T-helper 2 cell treated with Interferon-gamma antibody and Interleukin-4, amounts not matched to agents 5 μg/mL and 100 μg/mL, for 36 hours (primary cell): Measurements from ENCODE around the gene TEX264.
"Not testable (repeated sequence)": the region's sequence is repeated elsewhere in the genome, so short reads cannot be mapped to it uniquely, and the experiment has no call there.

ENCODE experiments used
- DNase-seq: peaks from one replicate; pipeline ENCODE4 v3.0.0; 2021; ENCODE audit warnings: low spot score
- H3K27ac Mint-ChIP-seq: one replicate; pipeline ENCODE4 v1.8.0; 2021; ENCODE audit warnings: mild to moderate bottlenecking, mixed read lengths
- H3K27me3 Mint-ChIP-seq: one replicate; pipeline ENCODE4 v1.8.0; 2021; ENCODE audit warnings: low read depth, mixed read lengths
- H3K36me3 Mint-ChIP-seq: one replicate; pipeline ENCODE4 v1.8.0; 2021; ENCODE audit warnings: low read depth, mixed read lengths
- H3K4me1 Mint-ChIP-seq: one replicate; pipeline ENCODE4 v1.8.0; 2021; ENCODE audit warnings: low read depth, mixed read lengths
- H3K4me3 Mint-ChIP-seq: one replicate; pipeline ENCODE4 v1.8.0; 2022; ENCODE audit warnings: mild to moderate bottlenecking, moderate library complexity, mixed read lengths
- H3K9me3 Mint-ChIP-seq: one replicate; pipeline ENCODE4 v1.8.0; 2021; ENCODE audit warnings: mixed read lengths

TEX264 gene

GRCh38 chr3:51670823-51671733, at the start of gene TEX264:
Gene TEX264 (plus strand): TSS chr3:51671252. CDS start chr3:51674305, 3,053 bp downstream.
- Mint-ChIP-seq H3K27ac (peak within 1 kb of the TSS; percentile 89), H3K27me3 (no peaks in the 10 kb centered on the region), H3K4me1 (peaks cover 61% of the 10 kb centered on the region), H3K9me3 (no peaks in the 10 kb centered on the region), H3K36me3 (peaks cover 20% of the 10 kb centered on the region), H3K4me3 (peak within 1 kb of the TSS; percentile 93)
- peak; percentile 93 for DNase-seq

GRCh38 chr3:51622413-51622812, 48.6 kb upstream of the TEX264 start:
- Mint-ChIP-seq H3K4me3 (no peak overlapping the region), H3K9me3 (no peaks in the 10 kb centered on the region), H3K36me3 (peaks cover 2% of the 10 kb centered on the region), H3K27me3 (no peaks in the 10 kb centered on the region), H3K4me1 (peaks cover 6% of the 10 kb centered on the region), H3K27ac (no peak overlapping the region)
- DNase-seq = no peak

- Mint-ChIP-seq H3K27ac (no peak overlapping the region), H3K9me3 (no peaks in the 10 kb centered on the region)
These were observed 48.2 kb upstream of the TEX264 start for GRCh38 chr3:51622868-51623267.

GRCh38 chr3:51630513-51630912, 40.5 kb upstream of the TEX264 start:
- Mint-ChIP-seq H3K27me3 (no peaks in the 10 kb centered on the region), H3K9me3 (no peaks in the 10 kb centered on the region), H3K27ac (no peak overlapping the region), H3K4me3 (no peak overlapping the region), H3K4me1 (peaks cover 1% of the 10 kb centered on the region), H3K36me3 (peaks cover 37% of the 10 kb centered on the region)
- DNase-seq = no peak

More at GRCh38 chr3:51622868-51623267, 48.2 kb upstream of the TEX264 start:
- Mint-ChIP-seq H3K27me3 (no peaks in the 10 kb centered on the region), H3K4me1 (peaks cover 6% of the 10 kb centered on the region), H3K4me3 (no peak overlapping the region), H3K36me3 (peaks cover 4% of the 10 kb centered on the region)
- no peak for DNase-seq

- Mint-ChIP-seq H3K27ac (no peak overlapping the region), H3K4me3 (no peak overlapping the region), H3K9me3 (no peaks in the 10 kb centered on the region), H3K27me3 (no peaks in the 10 kb centered on the region), H3K4me1 (no peaks in the 10 kb centered on the region), H3K36me3 (peaks cover 41% of the 10 kb centered on the region)
- DNase-seq = no peak
These were observed 33.7 kb upstream of the TEX264 start for GRCh38 chr3:51637144-51637940.

- Mint-ChIP-seq H3K36me3 (peaks cover 41% of the 10 kb centered on the region), H3K27me3 (no peaks in the 10 kb centered on the region), H3K4me3 (no peak overlapping the region), H3K9me3 (no peaks in the 10 kb centered on the region), H3K27ac (no peak overlapping the region), H3K4me1 (no peaks in the 10 kb centered on the region)
- DNase-seq = peak; percentile 16
These were observed 33.0 kb upstream of the TEX264 start for GRCh38 chr3:51637941-51638471.

GRCh38 chr3:51642462-51642861, 28.6 kb upstream of the TEX264 start:
- Mint-ChIP-seq H3K4me3 (no peak overlapping the region), H3K36me3 (peaks cover 59% of the 10 kb centered on the region), H3K27ac (no peak overlapping the region), H3K4me1 (no peaks in the 10 kb centered on the region), H3K9me3 (no peaks in the 10 kb centered on the region), H3K27me3 (no peaks in the 10 kb centered on the region)
- no peak for DNase-seq

GRCh38 chr3:51646091-51646490, 25.0 kb upstream of the TEX264 start:
- H3K9me3 Mint-ChIP-seq = no peaks in the 10 kb centered on the region
- DNase-seq = no peak
- H3K27me3 Mint-ChIP-seq = no peaks in the 10 kb centered on the region
- H3K27ac Mint-ChIP-seq = no peak overlapping the region
- H3K36me3 Mint-ChIP-seq = peaks cover 60% of the 10 kb centered on the region
- no peak overlapping the region for H3K4me3 Mint-ChIP-seq
- H3K4me1 Mint-ChIP-seq = no peaks in the 10 kb centered on the region

GRCh38 chr3:51652103-51652502, 18.9 kb upstream of the TEX264 start:
- not testable (repeated sequence) for H3K4me3 Mint-ChIP-seq, H3K27ac Mint-ChIP-seq, DNase-seq, H3K27me3 Mint-ChIP-seq, H3K9me3 Mint-ChIP-seq, H3K4me1 Mint-ChIP-seq
- peaks cover 43% of the 10 kb centered on the region for H3K36me3 Mint-ChIP-seq

- H3K4me3 Mint-ChIP-seq, DNase-seq, H3K27me3 Mint-ChIP-seq, H3K4me1 Mint-ChIP-seq, H3K9me3 Mint-ChIP-seq, H3K27ac Mint-ChIP-seq: not testable (repeated sequence)
- H3K36me3 Mint-ChIP-seq = peaks cover 42% of the 10 kb centered on the region
These were observed 17.6 kb upstream of the TEX264 start for GRCh38 chr3:51653409-51653808.

- H3K27me3 Mint-ChIP-seq = no peaks in the 10 kb centered on the region
- no peak overlapping the region for H3K4me3 Mint-ChIP-seq
- peaks cover 35% of the 10 kb centered on the region for H3K36me3 Mint-ChIP-seq
- no peaks in the 10 kb centered on the region for H3K4me1 Mint-ChIP-seq
- H3K27ac Mint-ChIP-seq = no peak overlapping the region
- peaks cover 3% of the 10 kb centered on the region for H3K9me3 Mint-ChIP-seq
- DNase-seq = no peak
These were observed 13.8 kb upstream of the TEX264 start for GRCh38 chr3:51657234-51657633.

GRCh38 chr3:51659942-51660341, 11.1 kb upstream of the TEX264 start:
- no peak for DNase-seq
- no peak overlapping the region for H3K27ac Mint-ChIP-seq
- H3K36me3 Mint-ChIP-seq = peaks cover 39% of the 10 kb centered on the region
- H3K4me3 Mint-ChIP-seq = no peak overlapping the region
- no peaks in the 10 kb centered on the region for H3K4me1 Mint-ChIP-seq
- no peaks in the 10 kb centered on the region for H3K9me3 Mint-ChIP-seq
- H3K27me3 Mint-ChIP-seq = no peaks in the 10 kb centered on the region

- H3K27me3 Mint-ChIP-seq = no peaks in the 10 kb centered on the region
- H3K9me3 Mint-ChIP-seq = no peaks in the 10 kb centered on the region
- no peaks in the 10 kb centered on the region for H3K4me1 Mint-ChIP-seq
- DNase-seq = no peak
- no peak overlapping the region for H3K4me3 Mint-ChIP-seq
- H3K36me3 Mint-ChIP-seq = peaks cover 35% of the 10 kb centered on the region
- H3K27ac Mint-ChIP-seq = no peak overlapping the region
These were observed 8.6 kb upstream of the TEX264 start for GRCh38 chr3:51662456-51662855.

GRCh38 chr3:51668756-51669155, 2.3 kb upstream of the TEX264 start:
- peaks cover 40% of the 10 kb centered on the region for H3K4me1 Mint-ChIP-seq

More at GRCh38 chr3:51668756-51669155, 2.3 kb upstream of the TEX264 start:
- no peak for DNase-seq
- peak overlapping the region; percentile 76 for H3K4me3 Mint-ChIP-seq
- H3K36me3 Mint-ChIP-seq = peaks cover 10% of the 10 kb centered on the region
- H3K9me3 Mint-ChIP-seq = no peaks in the 10 kb centered on the region
- no peaks in the 10 kb centered on the region for H3K27me3 Mint-ChIP-seq
- peak overlapping the region; percentile 82 for H3K27ac Mint-ChIP-seq
